Psoas muscle (tissue), 8 donors: ENCODE data around the gene DIP2C. TPM values are rescaled to one million over a fixed set of nuclear protein-coding genes. Genes with fewer than 3 reads are reported as not detected.
A peak's percentile ranks its signal among the peaks of the same experiment; 100 is the strongest.

Experiments
- ATAC-seq, 4 donors: fragments of 200-7000 bp; cut with Tn5 transposase; one replicate each; pipeline ENCODE4 v1.9.1; 2020; ENCODE audit warnings: moderate library complexity in 3 of 4, mild to moderate bottlenecking in 2 of 4
- DNase-seq, 2 donors: peaks; one replicate each; pipeline ENCODE4 v3.0.0-alpha.2; 2020
- H3K27ac ChIP-seq: fragments of 200-600 bp; one replicate; pipeline ENCODE4 v1.8.0; 2022
- H3K27me3 ChIP-seq, 3 donors: fragments of 200-600 bp in 1 of 3; one replicate each; pipeline versions ENCODE4 v1.6.1 to v1.8.0; 2013 to 2022; ENCODE audit warnings: low read length in 2 of 3, mild to moderate bottlenecking in 2 of 3, moderate library complexity in 1 of 3; ENCODE audit not compliant: insufficient read depth in 3 of 3
- H3K36me3 ChIP-seq, 2 donors: fragments of 200-600 bp in 1 of 2; one replicate each; pipeline versions ENCODE4 v1.6.1 to v1.8.0; 2013 to 2022; ENCODE audit warnings: low read depth in 1 of 2, mild to moderate bottlenecking in 1 of 2, moderate library complexity in 1 of 2; ENCODE audit not compliant: insufficient read depth in 1 of 2
- H3K4me1 ChIP-seq: fragments of 200-600 bp; one replicate; pipeline ENCODE4 v1.8.0; 2022
- H3K4me3 ChIP-seq: fragments of 200-600 bp; one replicate; pipeline ENCODE4 v1.8.0; 2022; ENCODE audit warnings: mild to moderate bottlenecking
- H3K9me3 ChIP-seq: fragments of 200-600 bp; one replicate; pipeline ENCODE4 v1.8.0; 2022
- WGBS, 3 donors: extraction: QIAGEN DNeasy Blood & Tissue Kit; methylation state at CpG; one replicate each; pipeline versions ENCODE4 v1.1.6 to v1.1.7; 2013; 5-methylcytosine and 5-hydroxymethylcytosine counted together
- intact Hi-C, 2 donors: fragments of 100-400 bp; cut with DNase I; formaldehyde crosslinking; loops; one replicate each; pipeline versions ENCODE4 v1.11.0 to v1.14.2; 2022
- polyA plus RNA-seq, 3 donors: library from polyadenylated mRNA; stranded (reverse); fragments of 200-250 nt; gene quantifications; one replicate each; pipeline ENCODE4 v1.2.3, GENCODE V29; 2013
- total RNA-seq, 4 donors: library from RNA; stranded (reverse); fragmentation: NEBNext Ultra II Directional in 2 of 4; extraction: Animal tissue kit (Norgen Biotek cat#: 25700) in 2 of 4; gene quantifications; one replicate each; pipeline versions ENCODE4 v1.2.1 to v1.2.4, GENCODE V29; 2021 to 2023
- TF ChIP-seq, protein P1 (sequence below): fragments of 200-600 bp; IDR thresholded peaks from one replicate; pipeline ENCODE4 v1.8.0; 2022; ENCODE audit warnings: antibody characterized with exemption
- donor health status: healthy with polysubstance abuse.
- donor health status: DM: no; HTN: no; CAD: no; lungs with moderate emphysema.
- donor health status: Bipolar disorder and iron deficiency.
- donor health status: healthy.
- donor health status: DM: yes; HTN: yes; CAD: no.
- donor health status: DM: no; HTN: no; CAD: no.
- donor health status: DM: no; HTN: no; CAD: no.
- donor health status: DM: yes; HTN: yes; CAD: no.

The DIP2C gene
- total and polyA plus RNA-seq, 7 donors = 7.7 to 32.0 (median 25.0) TPM

DNA sequence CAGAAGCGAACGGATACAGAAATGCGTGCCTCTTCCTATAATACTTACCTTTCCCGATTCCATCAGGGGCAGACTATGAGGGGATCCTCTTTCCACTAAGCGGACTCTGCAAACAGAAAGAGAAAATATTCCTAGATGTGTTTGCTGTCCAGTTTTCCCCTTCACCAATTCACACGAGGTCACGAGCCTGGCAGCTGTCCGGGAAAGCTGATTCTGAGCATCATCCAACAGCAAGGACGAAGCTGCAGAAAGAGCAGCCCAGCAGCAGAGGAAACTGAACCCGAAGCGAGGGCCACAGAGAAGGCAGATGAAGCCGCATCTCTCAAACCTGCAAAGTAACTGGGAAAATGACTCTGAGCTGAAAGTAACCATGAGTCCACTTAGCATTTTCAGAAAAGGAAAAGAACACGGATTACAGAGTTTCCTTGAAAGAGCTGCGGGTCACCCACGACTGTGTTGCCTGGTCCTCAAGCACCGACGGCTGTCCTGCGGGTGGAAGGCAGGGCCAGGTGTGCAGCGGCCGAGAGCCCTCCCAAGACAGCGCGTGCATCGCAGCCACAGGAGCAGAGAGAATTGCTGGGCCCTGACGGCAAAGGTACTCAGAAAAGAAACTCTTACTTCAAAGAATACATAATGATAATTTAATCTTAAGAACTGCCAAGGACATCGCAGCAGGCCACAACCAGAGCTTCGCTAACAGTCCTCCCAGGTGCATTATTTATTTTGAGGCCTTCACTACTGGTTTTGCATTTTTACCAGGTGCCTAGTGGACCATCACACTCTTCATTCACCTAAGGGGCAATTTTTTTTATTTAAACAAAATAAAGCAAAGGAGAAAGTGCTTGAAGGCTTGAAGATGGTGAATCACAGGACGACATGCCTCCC, 400.9 kb downstream of the DIP2C start:
- Histone ChIP-seq H3K9me3 (no peaks in the 10 kb centered on the region), H3K4me1 (no peaks in the 10 kb centered on the region), H3K27ac (no peak overlapping the region), H3K4me3 (no peak overlapping the region), H3K27me3 (no peaks in the 10 kb centered on the region), H3K36me3 (peaks cover 5 to 75% of the 10 kb centered on the region in 2 donors)
- intact Hi-C loops = no loop called here
- DNase-seq (no peak), ATAC-seq (no peak)
- 90 to 92% (median 91%) methylated on average over 27 of the region's 27 CpGs for WGBS, 3 donors
- TF ChIP-seq, protein P1, sequence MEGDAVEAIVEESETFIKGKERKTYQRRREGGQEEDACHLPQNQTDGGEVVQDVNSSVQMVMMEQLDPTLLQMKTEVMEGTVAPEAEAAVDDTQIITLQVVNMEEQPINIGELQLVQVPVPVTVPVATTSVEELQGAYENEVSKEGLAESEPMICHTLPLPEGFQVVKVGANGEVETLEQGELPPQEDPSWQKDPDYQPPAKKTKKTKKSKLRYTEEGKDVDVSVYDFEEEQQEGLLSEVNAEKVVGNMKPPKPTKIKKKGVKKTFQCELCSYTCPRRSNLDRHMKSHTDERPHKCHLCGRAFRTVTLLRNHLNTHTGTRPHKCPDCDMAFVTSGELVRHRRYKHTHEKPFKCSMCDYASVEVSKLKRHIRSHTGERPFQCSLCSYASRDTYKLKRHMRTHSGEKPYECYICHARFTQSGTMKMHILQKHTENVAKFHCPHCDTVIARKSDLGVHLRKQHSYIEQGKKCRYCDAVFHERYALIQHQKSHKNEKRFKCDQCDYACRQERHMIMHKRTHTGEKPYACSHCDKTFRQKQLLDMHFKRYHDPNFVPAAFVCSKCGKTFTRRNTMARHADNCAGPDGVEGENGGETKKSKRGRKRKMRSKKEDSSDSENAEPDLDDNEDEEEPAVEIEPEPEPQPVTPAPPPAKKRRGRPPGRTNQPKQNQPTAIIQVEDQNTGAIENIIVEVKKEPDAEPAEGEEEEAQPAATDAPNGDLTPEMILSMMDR = no peak

DNA sequence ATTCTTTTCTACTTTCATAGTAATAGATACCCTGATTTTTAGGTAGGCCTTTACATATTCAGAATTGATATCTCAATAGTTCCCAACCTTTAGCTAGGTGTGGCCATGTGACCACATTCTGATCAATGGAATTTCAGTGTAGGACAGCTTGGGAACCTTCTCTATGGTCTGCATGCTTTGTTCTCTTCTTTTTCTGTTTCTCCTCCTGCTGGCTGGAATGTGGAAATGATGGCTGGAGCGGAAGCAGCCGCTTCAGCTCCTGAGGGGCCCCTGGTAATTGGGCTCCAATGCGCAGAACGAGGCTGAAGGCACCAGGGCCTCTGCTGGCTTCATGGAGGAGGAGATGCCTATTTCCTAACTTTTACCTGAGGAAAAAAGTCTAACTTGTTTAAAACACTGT, 401.7 kb downstream of the DIP2C start:
- Histone ChIP-seq H3K4me3 (no peak overlapping the region), H3K4me1 (no peaks in the 10 kb centered on the region), H3K27ac (no peak overlapping the region), H3K27me3 (no peaks in the 10 kb centered on the region), H3K36me3 (peaks cover 5 to 81% of the 10 kb centered on the region in 2 donors), H3K9me3 (no peaks in the 10 kb centered on the region)
- DNase-seq (no peak), ATAC-seq (no peak)
- intact Hi-C loops = no loop called here
- WGBS, 3 donors = 94 to 99% (median 97%) methylated on average over 4 of the region's 4 CpGs
- TF ChIP-seq, protein P1 = peak; percentile 12

DNA sequence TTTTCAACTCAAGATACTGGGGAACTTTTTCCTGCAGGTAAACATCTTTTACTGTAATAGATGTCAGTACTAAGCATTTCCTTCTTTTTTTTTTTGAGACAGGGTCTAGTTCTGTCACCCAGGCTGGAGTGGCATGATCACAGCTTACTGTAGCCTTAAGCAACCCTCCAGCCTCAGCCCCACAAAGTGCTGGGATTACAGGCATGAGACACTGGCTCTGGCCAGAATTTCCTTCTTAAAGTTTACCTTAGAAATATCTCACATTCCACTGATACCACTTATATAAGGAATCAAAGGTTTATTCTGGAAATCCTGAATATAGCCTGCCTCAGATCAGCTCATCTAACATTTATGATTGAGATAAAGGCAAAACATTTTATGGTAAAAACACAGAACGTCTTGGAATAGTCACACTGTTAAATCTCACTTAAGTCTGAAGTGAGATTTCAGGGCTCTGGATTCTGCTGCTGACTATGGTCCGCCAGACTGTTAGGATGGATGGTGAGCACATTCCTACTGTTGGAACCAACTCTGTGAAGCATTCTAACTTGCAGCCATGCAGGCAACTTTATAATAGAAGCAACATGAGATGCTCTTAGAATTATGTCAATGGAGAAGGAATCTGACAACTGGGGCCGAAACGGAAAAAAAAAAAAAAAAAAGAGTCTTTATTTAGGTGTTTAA, 402.3 kb downstream of the DIP2C start:
- TF ChIP-seq, protein P1 = no peak
- Histone ChIP-seq H3K4me3 (no peak overlapping the region), H3K36me3 (peaks cover 5 to 82% of the 10 kb centered on the region in 2 donors), H3K9me3 (no peaks in the 10 kb centered on the region), H3K27me3 (no peaks in the 10 kb centered on the region), H3K27ac (no peak overlapping the region), H3K4me1 (no peaks in the 10 kb centered on the region)
- DNase-seq (no peak), ATAC-seq (no peak)
- intact Hi-C loops = no loop called here
- 89 to 92% (median 91%) methylated on average over 4 of the region's 4 CpGs for WGBS, 3 donors

DNA sequence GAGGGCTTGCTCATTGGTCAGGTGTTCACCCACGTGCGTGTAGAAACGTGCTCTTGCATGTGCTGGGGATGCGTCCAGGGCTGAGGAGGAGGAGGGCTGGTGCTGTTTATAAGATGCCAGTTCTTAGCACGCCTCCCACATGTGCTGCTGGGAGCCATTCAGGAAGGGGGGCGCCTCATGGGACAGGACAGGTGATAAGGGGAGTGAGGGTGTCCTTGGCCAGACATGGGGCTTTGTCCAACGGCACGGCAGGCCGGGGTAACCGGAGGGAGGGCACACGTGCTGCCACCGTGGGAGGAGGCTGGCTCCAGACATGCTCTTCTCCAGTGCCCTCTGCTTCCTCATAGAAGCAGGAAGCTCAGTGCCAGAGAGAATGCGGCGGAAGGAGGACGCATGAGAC, 404.3 kb downstream of the DIP2C start:
- 63 to 79% (median 76%) methylated on average over 15 of the region's 15 CpGs for WGBS, 3 donors
- Histone ChIP-seq H3K9me3 (no peaks in the 10 kb centered on the region), H3K36me3 (peaks cover 3 to 84% of the 10 kb centered on the region in 2 donors), H3K27ac (no peak overlapping the region), H3K4me1 (no peaks in the 10 kb centered on the region), H3K27me3 (no peaks in the 10 kb centered on the region), H3K4me3 (no peak overlapping the region)
- intact Hi-C loops = no loop called here
- DNase-seq (no peak), ATAC-seq (no peak)
- TF ChIP-seq, protein P1 = no peak
